Astrocyte (in vitro differentiated cells and primary cell): ENCODE results near the gene LCN1. TPM values are rescaled to one million over a fixed set of nuclear protein-coding genes. Genes with fewer than 3 reads are reported as not detected.

Source experiments
- DNase-seq: peaks from one replicate; pipeline ENCODE4 v3.0.0-alpha.2; 2010; ENCODE audit warnings: low read depth
- FAIRE-seq: peaks from 2 replicates; lab custom pipeline; 2011; peaks lifted over from hg19 to GRCh38; lab: Jason Lieb, UNC
- H2AFZ ChIP-seq: 2 replicates; pipeline ENCODE4 v1.6.0; 2012; ENCODE audit warnings: low read depth, low read length, inconsistent platforms
- H3K27ac ChIP-seq: 2 replicates; pipeline ENCODE4 v1.5.1; 2011; ENCODE audit warnings: low read depth, low read length, inconsistent platforms
- H3K27me3 ChIP-seq: 2 replicates; pipeline ENCODE4 v1.6.0; 2011; ENCODE audit warnings: low read length, inconsistent platforms; ENCODE audit not compliant: insufficient read depth
- H3K36me3 ChIP-seq: 2 replicates; pipeline ENCODE4 v1.5.1; 2011; ENCODE audit warnings: low read length, inconsistent platforms; ENCODE audit not compliant: insufficient read depth
- H3K4me1 ChIP-seq: 2 replicates; pipeline ENCODE4 v1.5.1; 2011; ENCODE audit warnings: low read length, inconsistent platforms; ENCODE audit not compliant: insufficient read depth
- H3K4me2 ChIP-seq: 2 replicates; pipeline ENCODE4 v1.6.0; 2012; ENCODE audit warnings: low read length, inconsistent platforms
- H3K4me3 ChIP-seq: 2 replicates; pipeline ENCODE4 v1.5.1; 2011; ENCODE audit warnings: low read depth, mild to moderate bottlenecking, low read length, inconsistent platforms; ENCODE audit not compliant: insufficient read depth
- H3K79me2 ChIP-seq: 2 replicates; pipeline ENCODE4 v1.6.0; 2012; ENCODE audit warnings: mild to moderate bottlenecking, low read length, inconsistent platforms; ENCODE audit not compliant: insufficient read depth
- H3K9ac ChIP-seq: 2 replicates; pipeline ENCODE4 v1.6.0; 2012; ENCODE audit warnings: mild to moderate bottlenecking, low read length, inconsistent platforms
- H3K9me3 ChIP-seq: 2 replicates; pipeline ENCODE4 v1.5.1; 2012; ENCODE audit warnings: low read depth, mild to moderate bottlenecking, low read length, inconsistent platforms; ENCODE audit not compliant: insufficient read depth
- H4K20me1 ChIP-seq: 2 replicates; pipeline ENCODE4 v1.6.0; 2012; ENCODE audit warnings: low read length, inconsistent platforms; ENCODE audit not compliant: insufficient read depth
- H3K27ac Mint-ChIP-seq: one replicate; pipeline ENCODE4 v1.8.0; 2021; ENCODE audit warnings: mild to moderate bottlenecking, mixed read lengths; ENCODE audit not compliant: unreplicated experiment
- H3K27me3 Mint-ChIP-seq: one replicate; pipeline ENCODE4 v1.8.0; 2021; ENCODE audit warnings: low read depth, mixed read lengths; ENCODE audit not compliant: unreplicated experiment
- H3K36me3 Mint-ChIP-seq: one replicate; pipeline ENCODE4 v1.8.0; 2021; ENCODE audit warnings: low read depth, mixed read lengths; ENCODE audit not compliant: unreplicated experiment
- H3K4me1 Mint-ChIP-seq: one replicate; pipeline ENCODE4 v1.8.0; 2021; ENCODE audit warnings: low read depth, mixed read lengths; ENCODE audit not compliant: unreplicated experiment
- H3K4me3 Mint-ChIP-seq: one replicate; pipeline ENCODE4 v1.8.0; 2021; ENCODE audit warnings: mild to moderate bottlenecking, moderate library complexity, mixed read lengths; ENCODE audit not compliant: unreplicated experiment
- H3K9me3 Mint-ChIP-seq: one replicate; pipeline ENCODE4 v1.8.0; 2021; ENCODE audit warnings: mild to moderate bottlenecking, mixed read lengths; ENCODE audit not compliant: unreplicated experiment
- EZH2 ChIP-seq: IDR thresholded peaks from 2 replicates; pipeline ENCODE4 v1.6.1; 2012; ENCODE audit warnings: mild to moderate bottlenecking, low read length, inconsistent platforms; ENCODE audit not compliant: insufficient read depth
- total RNA-seq: library from RNA; stranded (reverse); gene quantifications from 2 replicates; pipeline ENCODE4 v1.2.1, GENCODE V29; 2021
- TF ChIP-seq, protein P1 (sequence below): IDR thresholded peaks from 2 replicates; pipeline ENCODE4 v1.5.1; 2011; ENCODE audit warnings: low read depth, mild to moderate bottlenecking, inconsistent platforms, low read length, moderate library complexity; ENCODE audit not compliant: insufficient read depth

The LCN1 gene
- total RNA-seq, 1 donor from 2014 or later: not detected

- Histone ChIP-seq H3K4me2 (no peak overlapping the region), H3K36me3 (no peaks in the 10 kb centered on the region), H3K27me3 (no peaks in the 10 kb centered on the region), H3K9me3 (peaks cover 3% of the 10 kb centered on the region), H3K27ac (no peak overlapping the region), H3K79me2 (no peaks in the 10 kb centered on the region), H3K9ac (no peak overlapping the region), H3K4me1 (no peaks in the 10 kb centered on the region), H4K20me1 (no peaks in the 10 kb centered on the region), H2AFZ (no peak overlapping the region), H3K4me3 (no peak overlapping the region)
- H3K36me3 Mint-ChIP-seq: no peaks in the 10 kb centered on the region
- FAIRE-seq: no peak
- TF ChIP-seq EZH2: no peak
- TF ChIP-seq, protein P1, sequence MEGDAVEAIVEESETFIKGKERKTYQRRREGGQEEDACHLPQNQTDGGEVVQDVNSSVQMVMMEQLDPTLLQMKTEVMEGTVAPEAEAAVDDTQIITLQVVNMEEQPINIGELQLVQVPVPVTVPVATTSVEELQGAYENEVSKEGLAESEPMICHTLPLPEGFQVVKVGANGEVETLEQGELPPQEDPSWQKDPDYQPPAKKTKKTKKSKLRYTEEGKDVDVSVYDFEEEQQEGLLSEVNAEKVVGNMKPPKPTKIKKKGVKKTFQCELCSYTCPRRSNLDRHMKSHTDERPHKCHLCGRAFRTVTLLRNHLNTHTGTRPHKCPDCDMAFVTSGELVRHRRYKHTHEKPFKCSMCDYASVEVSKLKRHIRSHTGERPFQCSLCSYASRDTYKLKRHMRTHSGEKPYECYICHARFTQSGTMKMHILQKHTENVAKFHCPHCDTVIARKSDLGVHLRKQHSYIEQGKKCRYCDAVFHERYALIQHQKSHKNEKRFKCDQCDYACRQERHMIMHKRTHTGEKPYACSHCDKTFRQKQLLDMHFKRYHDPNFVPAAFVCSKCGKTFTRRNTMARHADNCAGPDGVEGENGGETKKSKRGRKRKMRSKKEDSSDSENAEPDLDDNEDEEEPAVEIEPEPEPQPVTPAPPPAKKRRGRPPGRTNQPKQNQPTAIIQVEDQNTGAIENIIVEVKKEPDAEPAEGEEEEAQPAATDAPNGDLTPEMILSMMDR: no peak
- no peak overlapping the region for H3K27ac Mint-ChIP-seq
- H3K4me3 Mint-ChIP-seq: no peak overlapping the region
- peaks cover 16% of the 10 kb centered on the region for H3K27me3 Mint-ChIP-seq
- no peaks in the 10 kb centered on the region for H3K4me1 Mint-ChIP-seq
- peaks cover 3% of the 10 kb centered on the region for H3K9me3 Mint-ChIP-seq
- no peak for DNase-seq
Observed at GRCh38 chr9:135574331-135574730, 53.1 kb downstream of the LCN1 start.

DNA sequence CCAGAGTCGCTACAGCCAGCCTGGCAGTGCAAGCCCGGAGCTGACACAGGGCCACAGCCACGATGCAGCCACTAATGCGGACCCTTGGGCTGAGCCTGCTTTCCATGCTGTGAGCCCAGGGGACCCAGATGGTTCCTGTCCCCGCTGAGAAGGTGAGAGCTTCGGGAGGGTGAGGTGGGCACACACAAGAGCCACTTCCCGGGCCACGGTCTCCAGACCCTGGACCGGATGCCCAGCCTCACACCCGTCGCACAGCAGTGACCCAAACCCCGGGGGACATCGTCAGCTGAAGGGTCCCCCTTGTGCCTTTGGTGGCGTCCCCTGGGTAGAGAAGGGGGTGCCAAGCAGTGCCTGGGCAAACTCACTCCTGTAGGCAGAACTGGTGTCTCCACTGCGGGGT is 53.7 kb downstream of the LCN1 start:
- Mint-ChIP-seq H3K27me3 (peaks cover 16% of the 10 kb centered on the region), H3K27ac (no peak overlapping the region), H3K36me3 (no peaks in the 10 kb centered on the region), H3K4me1 (no peaks in the 10 kb centered on the region), H3K4me3 (no peak overlapping the region), H3K9me3 (no peaks in the 10 kb centered on the region)
- Histone ChIP-seq H3K9me3 (peaks cover 3% of the 10 kb centered on the region), H3K9ac (no peak overlapping the region), H2AFZ (no peak overlapping the region), H3K27ac (no peak overlapping the region), H3K27me3 (no peaks in the 10 kb centered on the region), H3K4me1 (no peaks in the 10 kb centered on the region), H3K36me3 (no peaks in the 10 kb centered on the region), H3K4me3 (no peak overlapping the region), H3K4me2 (no peak overlapping the region), H3K79me2 (no peaks in the 10 kb centered on the region), H4K20me1 (no peaks in the 10 kb centered on the region)
- TF ChIP-seq EZH2: no peak
- TF ChIP-seq, protein P1: no peak
- DNase-seq (no peak), FAIRE-seq (no peak)

Other genes starting within 250 kb of the LCN1 start
- 10.6 and 11.3 TPM in 2 replicates for gene PPP1R26, start 41.7 kb upstream of the LCN1 start, total RNA-seq
- gene MRPS2, start 20.8 kb upstream of the LCN1 start, total RNA-seq: 35.8 and 38.6 TPM in 2 replicates
- gene OBP2A, start 24.7 kb downstream of the LCN1 start, total RNA-seq: not detected in 2 replicates
- 0.39 TPM in 1 of 2 replicates, not detected in the other for gene PAEP, start 40.3 kb downstream of the LCN1 start, total RNA-seq
- gene GLT6D1, start 118.1 kb downstream of the LCN1 start, total RNA-seq: not detected in 2 replicates
- 2.1 and 4.8 TPM in 2 replicates for gene LCN9, start 141.9 kb downstream of the LCN1 start, total RNA-seq
- gene SOHLH1, start 178.0 kb downstream of the LCN1 start, total RNA-seq: not detected in 2 replicates
- not detected in 2 replicates for gene KCNT1, start 180.7 kb downstream of the LCN1 start, total RNA-seq